Measurements from ENCODE around the gene KCNG2. TPM values are rescaled to one million over a fixed set of nuclear protein-coding genes. Genes with fewer than 3 reads are reported as not detected.

Gene KCNG2
- total RNA-seq, 1 donor, result not detected

GRCh38 chr18:79754022-79754761, 43.5 kb upstream of the KCNG2 start:
- Histone ChIP-seq H3K36me3 (ENCODE audit: insufficient read depth, low read length) (peaks cover 15% of the 10 kb centered on the region), H2AFZ (ENCODE audit: low read length) (no peak overlapping the region), H3K79me2 (ENCODE audit: insufficient read depth, low read length) (no peaks in the 10 kb centered on the region), H4K20me1 (ENCODE audit: insufficient read depth, low read length) (peaks cover 4% of the 10 kb centered on the region), H3K4me3 (ENCODE audit: insufficient read depth, low read length) (no peak overlapping the region), H3K9me3 (ENCODE audit: low read depth, low read length) (no peaks in the 10 kb centered on the region), H3K27ac (ENCODE audit: low read depth, low read length) (no peak overlapping the region), H3K27me3 (ENCODE audit: insufficient read depth, low read length) (no peaks in the 10 kb centered on the region), H3K4me1 (ENCODE audit: insufficient read depth, low read length) (no peaks in the 10 kb centered on the region), H3K4me2 (ENCODE audit: insufficient read depth, low read length) (no peak overlapping the region)
- TF ChIP-seq, protein P1, sequence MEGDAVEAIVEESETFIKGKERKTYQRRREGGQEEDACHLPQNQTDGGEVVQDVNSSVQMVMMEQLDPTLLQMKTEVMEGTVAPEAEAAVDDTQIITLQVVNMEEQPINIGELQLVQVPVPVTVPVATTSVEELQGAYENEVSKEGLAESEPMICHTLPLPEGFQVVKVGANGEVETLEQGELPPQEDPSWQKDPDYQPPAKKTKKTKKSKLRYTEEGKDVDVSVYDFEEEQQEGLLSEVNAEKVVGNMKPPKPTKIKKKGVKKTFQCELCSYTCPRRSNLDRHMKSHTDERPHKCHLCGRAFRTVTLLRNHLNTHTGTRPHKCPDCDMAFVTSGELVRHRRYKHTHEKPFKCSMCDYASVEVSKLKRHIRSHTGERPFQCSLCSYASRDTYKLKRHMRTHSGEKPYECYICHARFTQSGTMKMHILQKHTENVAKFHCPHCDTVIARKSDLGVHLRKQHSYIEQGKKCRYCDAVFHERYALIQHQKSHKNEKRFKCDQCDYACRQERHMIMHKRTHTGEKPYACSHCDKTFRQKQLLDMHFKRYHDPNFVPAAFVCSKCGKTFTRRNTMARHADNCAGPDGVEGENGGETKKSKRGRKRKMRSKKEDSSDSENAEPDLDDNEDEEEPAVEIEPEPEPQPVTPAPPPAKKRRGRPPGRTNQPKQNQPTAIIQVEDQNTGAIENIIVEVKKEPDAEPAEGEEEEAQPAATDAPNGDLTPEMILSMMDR (IDR thresholded peaks at IDR 0.05; ENCODE audit: extremely low read depth, low read depth, low read length), result no peak
- peak; percentile 34 for DNase-seq (ENCODE audit: insufficient read length, low spot score, missing footprints)

DNA sequence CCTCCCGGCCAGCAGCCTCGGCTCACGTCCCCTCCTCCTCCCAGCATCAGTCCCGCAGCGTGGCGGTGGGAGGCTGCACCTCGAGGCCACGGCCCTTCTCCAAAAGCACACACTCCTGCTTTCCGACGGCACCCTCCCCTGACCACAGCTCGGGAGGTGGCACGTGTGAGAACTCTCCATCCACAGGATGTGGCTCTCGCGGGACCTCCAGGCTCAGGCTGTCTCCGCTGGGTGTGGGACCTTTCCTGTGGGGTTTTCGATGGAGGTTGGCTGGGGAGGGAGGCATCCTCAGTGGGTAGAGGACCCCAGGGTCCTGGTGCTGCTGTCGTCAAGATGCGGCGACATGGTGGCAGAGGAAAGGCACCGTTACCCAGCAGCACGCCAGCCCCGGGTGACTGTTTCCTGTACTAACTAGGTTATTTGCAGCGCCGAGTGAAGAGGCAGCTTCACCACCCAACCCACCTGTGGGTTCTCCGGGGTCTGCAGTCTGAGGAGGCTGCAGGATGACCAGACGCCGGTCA, 42.8 kb upstream of the KCNG2 start:
- Histone ChIP-seq H4K20me1 (ENCODE audit: insufficient read depth, low read length) (peaks cover 4% of the 10 kb centered on the region), H3K4me3 (ENCODE audit: insufficient read depth, low read length) (no peak overlapping the region), H3K79me2 (ENCODE audit: insufficient read depth, low read length) (no peaks in the 10 kb centered on the region), H3K27me3 (ENCODE audit: insufficient read depth, low read length) (no peaks in the 10 kb centered on the region), H3K9me3 (ENCODE audit: low read depth, low read length) (no peaks in the 10 kb centered on the region), H3K4me1 (ENCODE audit: insufficient read depth, low read length) (no peaks in the 10 kb centered on the region), H2AFZ (ENCODE audit: low read length) (no peak overlapping the region), H3K36me3 (ENCODE audit: insufficient read depth, low read length) (peaks cover 15% of the 10 kb centered on the region), H3K27ac (ENCODE audit: low read depth, low read length) (no peak overlapping the region), H3K4me2 (ENCODE audit: insufficient read depth, low read length) (no peak overlapping the region)
- TF ChIP-seq, protein P1 (IDR thresholded peaks at IDR 0.05; ENCODE audit: extremely low read depth, low read depth, low read length), result no peak
- DNase-seq (ENCODE audit: insufficient read length, low spot score, missing footprints), result peak; percentile 56

- Histone ChIP-seq H3K36me3 (ENCODE audit: insufficient read depth, low read length) (peaks cover 15% of the 10 kb centered on the region), H3K27me3 (ENCODE audit: insufficient read depth, low read length) (no peaks in the 10 kb centered on the region)
Measured at GRCh38 chr18:79755496-79756142, 42.1 kb upstream of the KCNG2 start.

More at GRCh38 chr18:79755496-79756142, 42.1 kb upstream of the KCNG2 start:
- Histone ChIP-seq H3K27ac (ENCODE audit: low read depth, low read length) (no peak overlapping the region), H3K4me2 (ENCODE audit: insufficient read depth, low read length) (no peak overlapping the region), H3K79me2 (ENCODE audit: insufficient read depth, low read length) (no peaks in the 10 kb centered on the region), H3K4me3 (ENCODE audit: insufficient read depth, low read length) (no peak overlapping the region), H4K20me1 (ENCODE audit: insufficient read depth, low read length) (peaks cover 4% of the 10 kb centered on the region), H3K9me3 (ENCODE audit: low read depth, low read length) (no peaks in the 10 kb centered on the region), H3K4me1 (ENCODE audit: insufficient read depth, low read length) (no peaks in the 10 kb centered on the region), H2AFZ (ENCODE audit: low read length) (no peak overlapping the region)
- DNase-seq (ENCODE audit: insufficient read length, low spot score, missing footprints), result peak; percentile 55
- TF ChIP-seq, protein P1 (IDR thresholded peaks at IDR 0.05; ENCODE audit: extremely low read depth, low read depth, low read length), result no peak
